Spleen (tissue), 11 donors: ENCODE measurements around the gene NUP153. TPM values are rescaled to one million over a fixed set of nuclear protein-coding genes. Genes with fewer than 3 reads are reported as not detected.

Experiments used
- DNase-seq: peaks from one replicate; pipeline ENCODE4 v3.0.0-alpha.2; 2020
- H3K27ac ChIP-seq, 8 donors: fragments of 200-600 bp; sonication (generic) in 7 of 8; 1 replicate in 4 of 8; 2 replicates in 4 of 8; pipeline versions ENCODE4 v1.5.0 to v1.8.0; 2016 to 2021; ENCODE audit warnings: inconsistent platforms in 4 of 8, mild to moderate bottlenecking in 4 of 8, moderate library complexity in 1 of 8
- H3K27me3 ChIP-seq, 7 donors: fragments of 200-600 bp; sonication (generic) in 6 of 7; replicated peaks in 1 of 7; 1 replicate in 4 of 7; 2 replicates in 3 of 7; pipeline versions ENCODE4 v1.5.0 to v1.8.0; 2016 to 2021; ENCODE audit warnings: inconsistent platforms in 3 of 7, mild to moderate bottlenecking in 1 of 7
- H3K36me3 ChIP-seq, 6 donors: fragments of 200-600 bp; sonication (generic) in 5 of 6; 1 replicate in 4 of 6; 2 replicates in 2 of 6; pipeline versions ENCODE4 v1.5.0 to v1.8.0; 2016 to 2021; ENCODE audit warnings: inconsistent platforms in 2 of 6
- H3K4me1 ChIP-seq, 6 donors: fragments of 200-600 bp; sonication (generic) in 5 of 6; 1 replicate in 3 of 6; 2 replicates in 3 of 6; pipeline versions ENCODE4 v1.5.0 to v1.8.0; 2016 to 2021; ENCODE audit warnings: inconsistent platforms in 3 of 6
- H3K4me3 ChIP-seq, 8 donors: fragments of 200-600 bp; sonication (generic) in 7 of 8; 1 replicate in 4 of 8; 2 replicates in 4 of 8; pipeline versions ENCODE4 v1.5.0 to v1.8.0; 2016 to 2021; ENCODE audit warnings: inconsistent platforms in 4 of 8, mild to moderate bottlenecking in 4 of 8, moderate library complexity in 2 of 8
- H3K9me3 ChIP-seq, 8 donors: fragments of 200-600 bp; sonication (generic) in 7 of 8; 1 replicate in 4 of 8; 2 replicates in 4 of 8; pipeline versions ENCODE4 v1.5.0 to v1.8.0; 2016 to 2021; ENCODE audit warnings: inconsistent platforms in 4 of 8
- POLR2A ChIP-seq, 3 donors: fragments of 450-650 bp; IDR thresholded peaks; one replicate each; pipeline ENCODE4 v1.5.1; 2017; ENCODE audit warnings: antibody characterized with exemption in 3 of 3, mild to moderate bottlenecking in 1 of 3
- POLR2AphosphoS5 ChIP-seq, 3 donors: sonication (generic); formaldehyde crosslinking; IDR thresholded peaks; one replicate each; pipeline ENCODE4 v1.5.1; 2017; ENCODE audit warnings: antibody characterized with exemption in 3 of 3
- WGBS, 5 donors: extraction: QIAGEN DNeasy Blood & Tissue Kit in 3 of 5; methylation state at CpG; one replicate each; pipeline versions ENCODE4 v1.1.5 to v1.1.7; 2013 to 2018; 5-methylcytosine and 5-hydroxymethylcytosine counted together
- intact Hi-C: fragments of 100-400 bp; cut with DNase I; formaldehyde crosslinking; loops from one replicate; pipeline ENCODE4 v1.15.0; 2023; ENCODE audit warnings: low total_unique reads
- polyA plus RNA-seq, 3 donors: library from polyadenylated mRNA; stranded (reverse); fragments of 200-250 nt; gene quantifications; one replicate each; pipeline ENCODE4 v1.2.1, GENCODE V29; 2013
- total RNA-seq, 7 donors: library from RNA; depleted of rRNA in 3 of 7; stranded (reverse); fragments of >200 nt in 3 of 7; fragmentation: NEBNext Ultra II Directional in 4 of 7; extraction: Animal tissue kit (Norgen Biotek cat#: 25700) in 4 of 7; gene quantifications; one replicate each; pipeline versions ENCODE4 v1.1.0 to v1.2.1, GENCODE V29; 2016 to 2021
- TF ChIP-seq, protein P1 (sequence below), 11 experiments: fragments of 200-600 bp in 7 of 11; fragments of 450-650 bp in 4 of 11; sonication (generic) in 4 of 11; IDR thresholded peaks in 8 of 11; conservative IDR thresholded peaks in 3 of 11; 1 replicate in 7 of 11; 2 replicates in 4 of 11; pipeline versions ENCODE4 v1.4.0 to v1.8.0; 2016 to 2021; ENCODE audit warnings: antibody characterized with exemption in 11 of 11, inconsistent platforms in 4 of 11, mild to moderate bottlenecking in 1 of 11
- donor health status: healthy with polysubstance abuse.
- donor health status: DM: no; HTN: no; CAD: no; lungs with moderate emphysema.
- donor health status: DM: no; HTN: no; CAD: no.
- donor health status: Bipolar disorder and iron deficiency.
- donor health status: healthy.
- donor health status: DM: no; HTN: no; CAD: no.
- donor health status: DM: yes; HTN: yes; CAD: no.

The NUP153 gene
- total and polyA plus RNA-seq, 10 donors = 8.9 to 51.5 (median 45.3) TPM

DNA sequence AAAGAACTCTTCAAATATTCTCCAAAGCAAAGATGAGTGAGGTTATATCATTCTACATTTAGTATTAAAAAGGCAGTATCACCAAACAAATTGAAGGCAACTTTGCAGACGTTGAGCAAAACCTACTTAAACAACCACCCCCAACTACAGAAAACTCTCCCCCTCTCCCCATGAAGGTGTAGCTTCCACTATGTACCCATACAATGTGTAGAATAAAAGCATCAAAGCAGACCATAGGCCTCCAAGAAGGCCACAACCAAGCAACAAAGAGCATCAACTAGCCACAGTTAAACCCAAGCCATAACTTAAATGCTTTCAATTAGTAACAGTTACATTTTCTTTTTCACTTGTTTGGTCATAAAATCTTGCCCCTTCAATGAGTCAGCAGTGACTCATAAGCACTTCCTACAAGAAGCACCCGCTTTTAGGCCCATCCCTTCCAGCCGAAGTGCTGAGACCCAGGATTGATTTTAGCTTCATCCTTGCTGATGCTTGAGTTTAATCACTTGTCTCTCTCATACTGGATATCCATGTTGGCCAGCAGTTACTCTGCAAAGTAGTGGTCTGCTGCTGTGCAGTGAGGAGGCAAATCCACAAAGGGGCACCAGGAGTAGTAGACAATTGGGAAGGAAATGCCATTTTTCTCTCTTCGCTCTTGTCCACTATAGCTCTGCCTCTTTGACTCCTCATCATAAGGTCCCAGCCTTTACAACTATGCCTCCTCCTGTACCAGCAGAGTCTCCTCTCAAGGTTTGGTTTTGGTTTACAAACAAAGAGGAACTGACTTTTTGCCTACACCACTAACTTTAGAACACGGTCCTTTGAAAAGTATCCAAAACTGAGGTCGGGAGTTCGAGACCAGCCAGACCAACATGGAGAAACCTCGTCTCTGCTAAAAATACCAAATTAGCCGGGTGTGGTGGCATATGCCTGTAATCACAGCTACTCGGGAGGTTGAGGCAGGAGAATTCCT lies 8.4 kb upstream of the NUP153 start:
- Histone ChIP-seq H3K4me3 (no peak overlapping the region), H3K27me3 (no peaks in the 10 kb centered on the region), H3K36me3 (no peaks in the 10 kb centered on the region), H3K27ac (peak overlapping the region in 3 of 8 donors; percentile 19 to 55 (median 41)), H3K9me3 (no peaks in the 10 kb centered on the region), H3K4me1 (no peaks in the 10 kb centered on the region)
- intact Hi-C loops = no loop called here
- no peak for DNase-seq
- WGBS, 5 donors = 58 to 69% (median 61%) methylated on average over 10 of the region's 10 CpGs
- no peak for TF ChIP-seq POLR2A (IDR thresholded peaks at IDR 0.05)
- TF ChIP-seq, protein P1, sequence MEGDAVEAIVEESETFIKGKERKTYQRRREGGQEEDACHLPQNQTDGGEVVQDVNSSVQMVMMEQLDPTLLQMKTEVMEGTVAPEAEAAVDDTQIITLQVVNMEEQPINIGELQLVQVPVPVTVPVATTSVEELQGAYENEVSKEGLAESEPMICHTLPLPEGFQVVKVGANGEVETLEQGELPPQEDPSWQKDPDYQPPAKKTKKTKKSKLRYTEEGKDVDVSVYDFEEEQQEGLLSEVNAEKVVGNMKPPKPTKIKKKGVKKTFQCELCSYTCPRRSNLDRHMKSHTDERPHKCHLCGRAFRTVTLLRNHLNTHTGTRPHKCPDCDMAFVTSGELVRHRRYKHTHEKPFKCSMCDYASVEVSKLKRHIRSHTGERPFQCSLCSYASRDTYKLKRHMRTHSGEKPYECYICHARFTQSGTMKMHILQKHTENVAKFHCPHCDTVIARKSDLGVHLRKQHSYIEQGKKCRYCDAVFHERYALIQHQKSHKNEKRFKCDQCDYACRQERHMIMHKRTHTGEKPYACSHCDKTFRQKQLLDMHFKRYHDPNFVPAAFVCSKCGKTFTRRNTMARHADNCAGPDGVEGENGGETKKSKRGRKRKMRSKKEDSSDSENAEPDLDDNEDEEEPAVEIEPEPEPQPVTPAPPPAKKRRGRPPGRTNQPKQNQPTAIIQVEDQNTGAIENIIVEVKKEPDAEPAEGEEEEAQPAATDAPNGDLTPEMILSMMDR (IDR thresholded peaks at IDR 0.05 in 8 of 11, conservative IDR thresholded peaks at IDR 0.05 in 3 of 11) = no peak
- TF ChIP-seq POLR2AphosphoS5 (IDR thresholded peaks at IDR 0.05) = no peak

DNA sequence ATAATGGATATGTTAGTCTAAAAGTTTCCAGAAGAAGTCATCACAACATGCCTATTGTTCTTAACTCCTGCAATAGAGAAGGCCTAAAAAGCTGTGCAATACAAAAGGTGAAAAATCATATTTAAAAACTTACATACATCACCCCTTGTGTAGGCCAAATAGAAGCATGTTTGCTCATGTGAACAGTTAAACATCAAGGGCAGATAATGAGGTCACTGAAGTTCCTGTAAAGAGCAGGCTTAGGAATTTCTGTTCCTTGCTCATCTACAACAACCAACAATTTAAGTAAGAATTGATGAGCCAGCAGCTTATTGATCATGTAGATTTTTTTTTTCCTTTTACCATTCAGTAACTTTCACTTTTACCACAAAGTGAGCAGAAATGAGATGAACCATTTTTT lies 7.5 kb upstream of the NUP153 start:
- H3K27me3 ChIP-seq = no peaks in the 10 kb centered on the region
- H3K27ac ChIP-seq = no peak overlapping the region
- no peak for DNase-seq
- intact Hi-C loops = no loop called here
- TF ChIP-seq POLR2A (IDR thresholded peaks at IDR 0.05) = no peak
- TF ChIP-seq, protein P1 (IDR thresholded peaks at IDR 0.05 in 8 of 11, conservative IDR thresholded peaks at IDR 0.05 in 3 of 11) = no peak
- TF ChIP-seq POLR2AphosphoS5 (IDR thresholded peaks at IDR 0.05) = no peak
- H3K4me1 ChIP-seq = no peaks in the 10 kb centered on the region
- no peaks in the 10 kb centered on the region for H3K36me3 ChIP-seq
- H3K4me3 ChIP-seq = no peak overlapping the region
- no peaks in the 10 kb centered on the region for H3K9me3 ChIP-seq

DNA sequence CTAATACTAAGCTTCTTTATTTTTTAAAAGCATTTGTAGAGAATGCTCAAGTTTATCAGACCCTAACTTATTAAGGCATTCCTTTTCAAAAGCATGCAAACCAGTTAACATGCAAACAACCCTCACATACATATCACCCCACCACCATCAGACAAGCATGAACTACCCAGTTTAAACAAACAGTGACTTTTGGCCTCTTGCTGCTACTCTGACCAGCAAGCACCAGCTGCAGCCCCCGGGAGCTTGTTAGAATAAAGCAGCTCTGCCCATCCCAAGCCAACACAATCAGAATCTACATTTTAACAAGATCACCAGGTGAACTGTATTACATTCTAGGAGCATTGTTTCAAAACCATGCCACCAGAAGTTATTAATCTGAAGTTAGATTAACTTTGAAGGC lies 5.9 kb upstream of the NUP153 start:
- TF ChIP-seq POLR2AphosphoS5 (IDR thresholded peaks at IDR 0.05) (no peak), POLR2A (IDR thresholded peaks at IDR 0.05) (no peak)
- TF ChIP-seq, protein P1 (IDR thresholded peaks at IDR 0.05 in 8 of 11, conservative IDR thresholded peaks at IDR 0.05 in 3 of 11) = no peak
- peaks cover 0 to 4% (median under 1%) of the 10 kb centered on the region in 6 donors for H3K4me1 ChIP-seq

DNA sequence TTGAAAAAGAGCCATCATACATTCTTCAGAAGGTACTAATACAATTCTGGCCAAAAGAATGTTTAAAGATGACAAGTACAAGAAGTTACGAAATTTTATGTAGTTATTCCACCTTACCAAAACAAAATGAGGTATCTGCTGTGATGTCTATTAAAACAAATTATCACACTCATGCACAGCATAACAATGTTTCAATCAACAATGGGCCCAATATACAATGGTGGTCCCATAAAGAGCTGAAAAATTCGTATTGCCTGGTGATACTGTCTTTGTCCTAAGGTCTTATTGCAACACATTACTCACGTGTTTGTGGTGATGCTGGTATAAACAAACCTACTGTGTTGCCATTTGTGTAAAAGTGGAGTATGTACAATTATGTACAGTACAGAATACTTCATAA lies 3.6 kb upstream of the NUP153 start:
- no peak for TF ChIP-seq POLR2A (IDR thresholded peaks at IDR 0.05)
- TF ChIP-seq, protein P1 (IDR thresholded peaks at IDR 0.05 in 8 of 11, conservative IDR thresholded peaks at IDR 0.05 in 3 of 11) = no peak
- TF ChIP-seq POLR2AphosphoS5 (IDR thresholded peaks at IDR 0.05) = no peak
- Histone ChIP-seq H3K4me3 (no peak overlapping the region), H3K27ac (no peak overlapping the region), H3K27me3 (no peaks in the 10 kb centered on the region), H3K36me3 (no peaks in the 10 kb centered on the region), H3K4me1 (peaks cover 0 to 17% (median 7%) of the 10 kb centered on the region in 6 donors), H3K9me3 (no peaks in the 10 kb centered on the region)
- WGBS, 5 donors = 72 to 87% (median 86%) methylated on average over 3 of the region's 3 CpGs
- intact Hi-C loops = no loop called here
- no peak for DNase-seq

More for the DNA sequence above, 5.9 kb upstream of the NUP153 start:
- WGBS, 5 donors = 58 to 82% (median 73%) methylated on average over 1 of the region's 1 CpG
- Histone ChIP-seq H3K36me3 (no peaks in the 10 kb centered on the region), H3K27ac (no peak overlapping the region), H3K9me3 (no peaks in the 10 kb centered on the region), H3K27me3 (no peaks in the 10 kb centered on the region), H3K4me3 (no peak overlapping the region)
- intact Hi-C loops = no loop called here
- no peak for DNase-seq
